Sigmoid colon (tissue), 7 donors: ENCODE results near the gene SLBP. TPM values are rescaled to one million over a fixed set of nuclear protein-coding genes. Genes with fewer than 3 reads are reported as not detected.

Experiments used
- DNase-seq: peaks from one replicate; pipeline ENCODE4 v3.0.0-alpha.2; 2019
- H3K27ac ChIP-seq, 4 donors: fragments of 200-600 bp; sonication (generic); one replicate each; pipeline ENCODE4 v1.5.1; 2016 to 2019; ENCODE audit warnings: mild to moderate bottlenecking in 1 of 4
- H3K27me3 ChIP-seq, 3 donors: fragments of 200-600 bp; sonication (generic); one replicate each; pipeline ENCODE4 v1.5.1; 2019; ENCODE audit warnings: mild to moderate bottlenecking in 1 of 3
- H3K36me3 ChIP-seq, 4 donors: fragments of 200-600 bp; sonication (generic); one replicate each; pipeline ENCODE4 v1.5.1; 2016 to 2019
- H3K4me1 ChIP-seq, 4 donors: fragments of 200-600 bp; sonication (generic); one replicate each; pipeline ENCODE4 v1.5.1; 2017 to 2019
- H3K4me3 ChIP-seq, 4 donors: fragments of 200-600 bp; sonication (generic); one replicate each; pipeline ENCODE4 v1.5.1; 2017 to 2019; ENCODE audit warnings: mild to moderate bottlenecking in 2 of 4, moderate library complexity in 1 of 4
- H3K9me3 ChIP-seq, 4 donors: fragments of 200-600 bp in 3 of 4; sonication (generic) in 3 of 4; one replicate each; pipeline versions ENCODE4 v1.5.1 to v1.6.1; 2013 to 2019
- CTCF ChIP-seq, 4 experiments: fragments of 450-650 bp in 3 of 4; fragments of 200-600 bp in 1 of 4; IDR thresholded peaks; one replicate each; pipeline ENCODE4 v1.5.1; 2016 to 2019; ENCODE audit warnings: antibody characterized with exemption in 4 of 4, mild to moderate bottlenecking in 3 of 4, moderate library complexity in 2 of 4
- EP300 ChIP-seq, 4 donors: sonication (generic); formaldehyde crosslinking; IDR thresholded peaks; one replicate each; pipeline ENCODE4 v1.6.1; 2017; ENCODE audit warnings: antibody characterized with exemption in 4 of 4
- POLR2A ChIP-seq, 2 donors: fragments of 450-650 bp; IDR thresholded peaks; one replicate each; pipeline ENCODE4 v1.6.1; 2016; ENCODE audit warnings: antibody characterized with exemption in 2 of 2, mild to moderate bottlenecking in 2 of 2, moderate library complexity in 2 of 2
- POLR2AphosphoS5 ChIP-seq, 4 donors: sonication (generic); formaldehyde crosslinking; IDR thresholded peaks; one replicate each; pipeline ENCODE4 v1.6.1; 2017; ENCODE audit warnings: antibody characterized with exemption in 4 of 4
- WGBS, 2 donors: extraction: QIAGEN DNeasy Blood & Tissue Kit; methylation state at CpG; one replicate each; pipeline ENCODE4 v1.1.7; 2013; 5-methylcytosine and 5-hydroxymethylcytosine counted together
- intact Hi-C: fragments of 100-400 bp; cut with DNase I; formaldehyde crosslinking; loops from one replicate; pipeline ENCODE4 v1.15.1; 2023
- polyA plus RNA-seq, 3 donors: library from polyadenylated mRNA; stranded (reverse); fragments of 200-250 nt; gene quantifications; one replicate each; pipeline ENCODE4 v1.2.3, GENCODE V29; 2013
- total RNA-seq, 4 donors: library from RNA; depleted of rRNA; stranded (reverse); fragments of >200 nt; gene quantifications; one replicate each; pipeline ENCODE4 v1.1.0, GENCODE V29; 2016
- donor health status: healthy with polysubstance abuse.
- donor health status: Bipolar disorder and iron deficiency.
- donor health status: healthy.

Gene SLBP
- total RNA-seq = 10 to 100 TPM; 32.3 to 48.9 (median 40.2) TPM
- polyA plus RNA-seq = 10 to 100 TPM; 34.0 to 36.0 (median 35.8) TPM

- DNase-seq = peak; percentile 98
- TF ChIP-seq POLR2A (IDR thresholded peaks at IDR 0.05) (no peak), CTCF (IDR thresholded peaks at IDR 0.05) (no peak), POLR2AphosphoS5 (IDR thresholded peaks at IDR 0.05) (peak; percentile 76 to 88 (median 80)), EP300 (IDR thresholded peaks at IDR 0.05) (peak in 1 of 4 donors; percentile 42)
- H3K4me1 ChIP-seq = peaks cover 0 to 52% (median 37%) of the 10 kb centered on the region in 4 donors
- intact Hi-C loops = loop anchor here (1.0 to 5.0 kb wide), 4 partner anchors 9 to 365 kb away; partner anchors contain the start of genes FAM53A, LETM1, TACC3 and TMEM129
- peaks cover 0 to 8% (median 6%) of the 10 kb centered on the region in 4 donors for H3K36me3 ChIP-seq
- H3K4me3 ChIP-seq = peak within 1 kb of the TSS; percentile 76 to 98 (median 83)
- H3K27me3 ChIP-seq = no peaks in the 10 kb centered on the region
- WGBS, 2 donors = 0% methylated on average over 98 of the region's 98 CpGs
- peak within 1 kb of the TSS; percentile 97 to 100 (median 99) for H3K27ac ChIP-seq
- no peaks in the 10 kb centered on the region for H3K9me3 ChIP-seq
Measured at GRCh38 chr4:1712216-1713002, at the start of gene SLBP. Gene SLBP (minus strand): TSS chr4:1712319. CDS start chr4:1712188, 131 bp downstream.

DNA sequence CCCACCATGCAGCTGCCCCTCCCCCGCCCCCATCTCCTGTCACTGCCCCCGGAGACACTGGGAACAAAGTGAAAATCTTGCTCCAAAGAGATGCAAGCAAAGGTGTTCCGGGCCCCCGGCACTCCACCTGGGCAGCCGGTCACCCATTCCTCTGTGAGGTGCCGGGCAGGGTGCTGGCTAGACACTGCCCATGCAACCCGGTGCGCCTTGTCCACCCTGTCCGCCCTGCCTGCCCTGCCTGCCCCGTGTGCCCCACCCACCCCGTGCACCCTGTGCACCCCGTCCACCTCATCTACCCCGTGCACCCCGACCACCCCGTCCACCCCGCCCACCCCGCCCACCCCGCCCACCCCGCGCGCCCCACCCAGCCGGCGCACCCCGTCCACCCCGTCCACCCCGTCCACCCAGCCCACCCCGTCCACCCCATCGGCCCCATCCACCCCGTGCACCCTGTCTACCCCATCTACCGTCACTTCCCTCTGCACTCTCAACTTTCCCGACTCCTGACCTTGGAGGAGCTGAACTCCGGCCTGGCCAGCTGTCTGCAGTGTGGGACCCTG, 49.1 kb upstream of the SLBP start:
- Histone ChIP-seq H3K9me3 (no peaks in the 10 kb centered on the region), H3K4me1 (peaks cover 4 to 14% (median 9%) of the 10 kb centered on the region in 4 donors), H3K27ac (no peak overlapping the region), H3K27me3 (peaks cover 0 to 8% (median 0%) of the 10 kb centered on the region in 3 donors), H3K4me3 (no peak overlapping the region), H3K36me3 (no peaks in the 10 kb centered on the region)
- no peak for TF ChIP-seq POLR2AphosphoS5 (IDR thresholded peaks at IDR 0.05)
- no peak for TF ChIP-seq CTCF (IDR thresholded peaks at IDR 0.05)
- TF ChIP-seq POLR2A (IDR thresholded peaks at IDR 0.05) = no peak
- no peak for TF ChIP-seq EP300 (IDR thresholded peaks at IDR 0.05)
- no peak for DNase-seq
- intact Hi-C loops = no loop called here
- 28 to 65% methylated on average over 32 of the region's 32 CpGs for WGBS, 2 donors

DNA sequence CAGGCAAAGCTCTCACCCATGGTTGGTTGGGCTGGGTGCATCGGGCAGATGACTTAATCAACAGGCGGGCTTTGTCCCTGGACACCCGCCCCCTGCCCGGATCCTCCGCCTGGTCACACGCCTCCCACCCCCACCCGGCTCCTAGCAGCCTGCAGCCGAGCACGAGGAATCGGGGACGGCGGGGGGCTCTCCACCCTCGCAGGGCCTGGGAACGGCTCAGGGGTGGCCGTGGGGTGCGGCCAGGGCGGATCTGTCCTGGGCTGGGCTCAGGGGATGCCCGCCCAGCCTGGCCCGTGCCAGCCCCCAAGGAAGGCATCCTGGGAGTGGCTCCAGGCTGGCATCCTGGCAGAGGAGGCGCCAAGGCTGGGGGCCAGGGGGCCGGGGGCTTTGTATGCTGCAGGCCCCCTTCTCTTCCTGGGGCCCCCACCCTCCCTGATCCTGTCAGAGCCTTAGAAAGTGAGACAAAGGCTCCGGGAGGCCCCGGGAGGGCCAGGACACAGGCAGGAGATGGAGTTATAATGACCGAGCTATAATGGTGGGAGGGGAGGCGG, 48.5 kb upstream of the SLBP start:
- intact Hi-C loops = no loop called here
- Histone ChIP-seq H3K4me1 (peaks cover 4 to 14% (median 9%) of the 10 kb centered on the region in 4 donors), H3K4me3 (no peak overlapping the region)

GRCh38 chr4:1759818-1760223, 47.7 kb upstream of the SLBP start:
- no peaks in the 10 kb centered on the region for H3K36me3 ChIP-seq
- H3K4me1 ChIP-seq = peaks cover 4 to 14% (median 9%) of the 10 kb centered on the region in 4 donors
- no peak overlapping the region for H3K27ac ChIP-seq
- no peak overlapping the region for H3K4me3 ChIP-seq
- WGBS, 2 donors = 57 to 65% methylated on average over 13 of the region's 13 CpGs
- no peaks in the 10 kb centered on the region for H3K27me3 ChIP-seq
- no peak for DNase-seq
- TF ChIP-seq CTCF (IDR thresholded peaks at IDR 0.05) (no peak), EP300 (IDR thresholded peaks at IDR 0.05) (no peak), POLR2A (IDR thresholded peaks at IDR 0.05) (no peak), POLR2AphosphoS5 (IDR thresholded peaks at IDR 0.05) (no peak)
- intact Hi-C loops = no loop called here
- no peaks in the 10 kb centered on the region for H3K9me3 ChIP-seq

More for the DNA sequence above, 48.5 kb upstream of the SLBP start:
- WGBS, 2 donors = 21 to 72% methylated on average over 25 of the region's 25 CpGs
- peaks cover 0 to 3% (median 0%) of the 10 kb centered on the region in 3 donors for H3K27me3 ChIP-seq
- no peak overlapping the region for H3K27ac ChIP-seq
- H3K9me3 ChIP-seq = no peaks in the 10 kb centered on the region
- TF ChIP-seq POLR2AphosphoS5 (IDR thresholded peaks at IDR 0.05) (no peak), POLR2A (IDR thresholded peaks at IDR 0.05) (no peak), CTCF (IDR thresholded peaks at IDR 0.05) (no peak), EP300 (IDR thresholded peaks at IDR 0.05) (no peak)
- no peaks in the 10 kb centered on the region for H3K36me3 ChIP-seq
- DNase-seq = no peak
